ENCODE measurements around the gene HDGFL3.
"Not testable (repeated sequence)": the region's sequence is repeated elsewhere in the genome, so short reads cannot be mapped to it uniquely, and the experiment has no call there.

HDGFL3 gene

GRCh38 chr15:83207660-83208366, at the start of gene HDGFL3:
Gene HDGFL3 (minus strand): TSS chr15:83207823. CDS start chr15:83207414, 409 bp downstream.
- DNase-seq (ENCODE audit: low read depth, low spot score): peak; percentile 87

GRCh38 chr15:83250781-83251180, 43.2 kb upstream of the HDGFL3 start:
- DNase-seq (ENCODE audit: low read depth, low spot score): no peak

GRCh38 chr15:83249030-83249343, 41.4 kb upstream of the HDGFL3 start:
- DNase-seq (ENCODE audit: low read depth, low spot score): no peak

- DNase-seq (ENCODE audit: low read depth, low spot score): peak; percentile 83
Observed at GRCh38 chr15:83248151-83249029, 40.8 kb upstream of the HDGFL3 start.

- DNase-seq (ENCODE audit: low read depth, low spot score): no peak
Observed at GRCh38 chr15:83243634-83244033, 36.0 kb upstream of the HDGFL3 start.

- DNase-seq (ENCODE audit: low read depth, low spot score): no peak
Observed at GRCh38 chr15:83230242-83230641, 22.6 kb upstream of the HDGFL3 start.

- no peak for DNase-seq (ENCODE audit: low read depth, low spot score)
Observed at GRCh38 chr15:83225449-83225848, 17.8 kb upstream of the HDGFL3 start.

GRCh38 chr15:83221781-83222180, 14.2 kb upstream of the HDGFL3 start:
- not testable (repeated sequence) for DNase-seq (ENCODE audit: low read depth, low spot score)

- DNase-seq (ENCODE audit: low read depth, low spot score): no peak
Observed at GRCh38 chr15:83219026-83219425, 11.4 kb upstream of the HDGFL3 start.

- no peak for DNase-seq (ENCODE audit: low read depth, low spot score)
Observed at GRCh38 chr15:83215306-83215705, 7.7 kb upstream of the HDGFL3 start.

- peak; percentile 71 for DNase-seq (ENCODE audit: low read depth, low spot score)
Observed at GRCh38 chr15:83210619-83211018, 3.0 kb upstream of the HDGFL3 start.

- no peak for DNase-seq (ENCODE audit: low read depth, low spot score)
Observed at GRCh38 chr15:83209333-83209732, 1.7 kb upstream of the HDGFL3 start.

GRCh38 chr15:83208367-83208661, 691 bp upstream of the HDGFL3 start:
- no peak for DNase-seq (ENCODE audit: low read depth, low spot score)

GRCh38 chr15:83207009-83207659, 489 bp downstream of the HDGFL3 start:
- peak; percentile 70 for DNase-seq (ENCODE audit: low read depth, low spot score)

- no peak for DNase-seq (ENCODE audit: low read depth, low spot score)
Observed at GRCh38 chr15:83206526-83207008, 1.1 kb downstream of the HDGFL3 start.

GRCh38 chr15:83205725-83206324, 1.8 kb downstream of the HDGFL3 start:
- DNase-seq (ENCODE audit: low read depth, low spot score): peak; percentile 74

GRCh38 chr15:83204697-83205096, 2.9 kb downstream of the HDGFL3 start:
- DNase-seq (ENCODE audit: low read depth, low spot score): peak; percentile 23

GRCh38 chr15:83203543-83203942, 4.1 kb downstream of the HDGFL3 start:
- no peak for DNase-seq (ENCODE audit: low read depth, low spot score)

GRCh38 chr15:83200589-83200988, 7.0 kb downstream of the HDGFL3 start:
- peak; percentile 18 for DNase-seq (ENCODE audit: low read depth, low spot score)

GRCh38 chr15:83200162-83200561, 7.5 kb downstream of the HDGFL3 start:
- DNase-seq (ENCODE audit: low read depth, low spot score): peak; percentile 69

GRCh38 chr15:83199288-83199687, 8.3 kb downstream of the HDGFL3 start:
- no peak for DNase-seq (ENCODE audit: low read depth, low spot score)

- DNase-seq (ENCODE audit: low read depth, low spot score): no peak
Observed at GRCh38 chr15:83198476-83198875, 9.1 kb downstream of the HDGFL3 start.

All from astrocyte of the hippocampus (primary cell).